Sigmoid colon (tissue), 3 donors: ENCODE data around the gene ABCA2.

ENCODE experiments used
- CTCF ChIP-seq, 4 experiments: fragments of 450-650 bp in 3 of 4; fragments of 200-600 bp in 1 of 4; IDR thresholded peaks; one replicate each; pipeline ENCODE4 v1.5.1; 2016 to 2019; ENCODE audit warnings: antibody characterized with exemption in 4 of 4, mild to moderate bottlenecking in 3 of 4, moderate library complexity in 2 of 4
- POLR2A ChIP-seq, 2 donors: fragments of 450-650 bp; IDR thresholded peaks; one replicate each; pipeline ENCODE4 v1.6.1; 2016; ENCODE audit warnings: antibody characterized with exemption in 2 of 2, mild to moderate bottlenecking in 2 of 2, moderate library complexity in 2 of 2

GRCh38 chr9:136961279-136962065 lies 66.6 kb downstream of the ABCA2 start:
- no peak for TF ChIP-seq CTCF (IDR thresholded peaks at IDR 0.05)
- TF ChIP-seq POLR2A (IDR thresholded peaks at IDR 0.05), result no peak
